ENCODE data around the gene RETREG1.

Gene RETREG1

GRCh38 chr5:16482891-16483290 is 133.9 kb downstream of the RETREG1 start:
- no peak for DNase-seq
- Histone ChIP-seq H3K4me1 (ENCODE audit: low read length) (no peaks in the 10 kb centered on the region), H3K9ac (ENCODE audit: low read length) (no peak overlapping the region), H3K9me2 (replicated peaks; ENCODE audit: insufficient read depth, low read length) (no peaks in the 10 kb centered on the region), H2AFZ (ENCODE audit: low read length) (no peak overlapping the region), H3K4me3 (ENCODE audit: low read length) (no peak overlapping the region), H3K4me2 (ENCODE audit: low read depth, low read length) (no peak overlapping the region), H3K36me3 (replicated peaks; ENCODE audit: insufficient read depth, low read length) (no peaks in the 10 kb centered on the region), H3K27me3 (replicated peaks; ENCODE audit: insufficient read depth, low read length) (no peaks in the 10 kb centered on the region), H3K27ac (ENCODE audit: low read length) (no peak overlapping the region), H3K79me2 (ENCODE audit: low read length) (no peaks in the 10 kb centered on the region), H3F3A (ENCODE audit: insufficient read depth, low read length) (no peaks in the 10 kb centered on the region), H3K9me3 (replicated peaks; ENCODE audit: insufficient read depth, low read length) (no peaks in the 10 kb centered on the region), H4K20me1 (ENCODE audit: insufficient read depth, low read length) (no peaks in the 10 kb centered on the region)
- TF ChIP-seq CTCF (IDR thresholded peaks at IDR 0.05; ENCODE audit: low read length) (no peak), EZH2 (optimal IDR thresholded peaks at IDR 0.05; ENCODE audit: low read depth, low read length) (no peak), EZH2phosphoT487 (IDR thresholded peaks at IDR 0.05; ENCODE audit: low read length) (no peak)

DNA sequence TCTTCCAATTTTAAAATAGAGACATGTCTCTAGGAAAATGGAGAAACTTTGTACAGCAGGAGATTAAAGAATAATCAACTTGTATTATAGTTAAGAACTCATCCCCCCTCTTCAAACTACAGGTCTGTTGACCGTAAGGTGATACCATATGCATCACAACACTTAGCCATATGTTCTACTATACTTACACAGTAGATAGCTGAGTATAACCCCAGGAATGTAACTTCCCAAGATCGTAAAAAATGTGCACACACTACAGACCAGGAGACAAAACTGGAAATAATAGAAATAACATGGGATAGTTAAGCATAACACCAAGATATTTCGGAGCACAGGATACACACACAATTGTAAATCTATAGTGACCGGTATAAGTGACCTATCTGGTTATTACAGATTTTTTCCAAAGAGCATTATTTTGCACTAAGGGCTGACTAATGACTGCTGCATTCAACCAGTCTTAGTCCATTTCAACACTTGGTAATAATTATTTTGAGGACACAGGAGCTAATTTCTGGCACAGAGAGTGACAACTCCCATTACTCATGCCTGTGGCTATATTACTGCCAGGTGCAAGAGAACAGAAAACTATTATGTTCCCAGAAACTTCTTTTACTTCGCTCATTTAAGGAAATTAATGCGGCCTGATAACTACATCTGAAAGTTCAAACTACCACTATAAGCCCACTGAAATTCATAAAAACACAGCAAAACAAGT is 135.8 kb downstream of the RETREG1 start:
- Histone ChIP-seq H3K27ac (ENCODE audit: low read length) (no peak overlapping the region), H4K20me1 (ENCODE audit: insufficient read depth, low read length) (no peaks in the 10 kb centered on the region)
- DNase-seq: no peak

DNA sequence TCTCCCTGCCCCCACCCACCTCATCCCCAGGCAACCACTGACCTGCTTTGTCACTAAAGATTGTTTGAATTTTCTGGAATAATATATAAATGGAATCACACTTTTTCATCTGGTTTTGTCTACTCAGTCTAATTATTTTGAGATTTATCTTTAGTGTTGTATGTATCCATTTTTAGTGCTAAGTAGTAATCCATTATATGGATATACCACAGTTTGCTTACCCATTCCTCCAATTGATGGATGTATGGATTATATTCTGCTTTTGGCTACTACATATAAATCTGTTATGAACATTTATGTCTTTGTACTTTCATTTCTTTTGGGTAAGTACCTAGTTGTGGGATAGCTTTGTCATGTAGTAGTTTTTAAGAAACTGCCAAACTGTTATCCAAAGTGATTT is 136.7 kb downstream of the RETREG1 start:
- Histone ChIP-seq H3K4me2 (ENCODE audit: low read depth, low read length) (no peak overlapping the region), H3K36me3 (replicated peaks; ENCODE audit: insufficient read depth, low read length) (no peaks in the 10 kb centered on the region), H3K27me3 (replicated peaks; ENCODE audit: insufficient read depth, low read length) (no peaks in the 10 kb centered on the region), H3K9me3 (replicated peaks; ENCODE audit: insufficient read depth, low read length) (no peaks in the 10 kb centered on the region), H4K20me1 (ENCODE audit: insufficient read depth, low read length) (no peaks in the 10 kb centered on the region), H3K4me3 (ENCODE audit: low read length) (no peak overlapping the region), H3K9ac (ENCODE audit: low read length) (no peak overlapping the region), H3K4me1 (ENCODE audit: low read length) (no peaks in the 10 kb centered on the region), H3K9me2 (replicated peaks; ENCODE audit: insufficient read depth, low read length) (no peaks in the 10 kb centered on the region), H2AFZ (ENCODE audit: low read length) (no peak overlapping the region), H3K27ac (ENCODE audit: low read length) (no peak overlapping the region), H3F3A (ENCODE audit: insufficient read depth, low read length) (no peaks in the 10 kb centered on the region), H3K79me2 (ENCODE audit: low read length) (no peaks in the 10 kb centered on the region)
- no peak for TF ChIP-seq CTCF (IDR thresholded peaks at IDR 0.05; ENCODE audit: low read length)
- TF ChIP-seq EZH2phosphoT487 (IDR thresholded peaks at IDR 0.05; ENCODE audit: low read length): no peak
- no peak for TF ChIP-seq EZH2 (optimal IDR thresholded peaks at IDR 0.05; ENCODE audit: low read depth, low read length)
- DNase-seq: no peak

More for the DNA sequence above, 135.8 kb downstream of the RETREG1 start:
- TF ChIP-seq CTCF (IDR thresholded peaks at IDR 0.05; ENCODE audit: low read length) (no peak), EZH2phosphoT487 (IDR thresholded peaks at IDR 0.05; ENCODE audit: low read length) (no peak), EZH2 (optimal IDR thresholded peaks at IDR 0.05; ENCODE audit: low read depth, low read length) (no peak)
- Histone ChIP-seq H3K9ac (ENCODE audit: low read length) (no peak overlapping the region), H3K27me3 (replicated peaks; ENCODE audit: insufficient read depth, low read length) (no peaks in the 10 kb centered on the region), H3K4me3 (ENCODE audit: low read length) (no peak overlapping the region), H3F3A (ENCODE audit: insufficient read depth, low read length) (no peaks in the 10 kb centered on the region), H2AFZ (ENCODE audit: low read length) (no peak overlapping the region), H3K4me2 (ENCODE audit: low read depth, low read length) (no peak overlapping the region), H3K36me3 (replicated peaks; ENCODE audit: insufficient read depth, low read length) (no peaks in the 10 kb centered on the region), H3K79me2 (ENCODE audit: low read length) (no peaks in the 10 kb centered on the region), H3K4me1 (ENCODE audit: low read length) (no peaks in the 10 kb centered on the region), H3K9me3 (replicated peaks; ENCODE audit: insufficient read depth, low read length) (no peaks in the 10 kb centered on the region), H3K9me2 (replicated peaks; ENCODE audit: insufficient read depth, low read length) (no peaks in the 10 kb centered on the region)
